ENCODE results near the gene SMARCC2.
"Not testable (repeated sequence)": the region's sequence is repeated elsewhere in the genome, so short reads cannot be mapped to it uniquely, and the experiment has no call there.

Gene SMARCC2

GRCh38 chr12:56165369-56165768 lies 23.9 kb downstream of the SMARCC2 start:
- DNase-seq (ENCODE audit: low read depth in 2 of 3, low spot score in 2 of 3) = no peak

- DNase-seq (ENCODE audit: low read depth in 2 of 3, low spot score in 2 of 3) = no peak
Measured at GRCh38 chr12:56164345-56164729, 24.9 kb downstream of the SMARCC2 start.

GRCh38 chr12:56163533-56164344 lies 25.5 kb downstream of the SMARCC2 start:
- DNase-seq (ENCODE audit: low read depth in 2 of 3, low spot score in 2 of 3) = no peak

GRCh38 chr12:56162468-56163290 lies 26.6 kb downstream of the SMARCC2 start:
- DNase-seq (ENCODE audit: low read depth in 2 of 3, low spot score in 2 of 3) = no peak

- no peak for DNase-seq (ENCODE audit: low read depth in 2 of 3, low spot score in 2 of 3)
Measured at GRCh38 chr12:56161690-56162351, 27.5 kb downstream of the SMARCC2 start.

GRCh38 chr12:56160894-56161689 lies 28.2 kb downstream of the SMARCC2 start:
- DNase-seq (ENCODE audit: low read depth in 2 of 3, low spot score in 2 of 3) = no peak

GRCh38 chr12:56160193-56160763 lies 29.0 kb downstream of the SMARCC2 start:
- DNase-seq (ENCODE audit: low read depth in 2 of 3, low spot score in 2 of 3) = peak in 1 of 3 experiments; percentile 30

GRCh38 chr12:56159482-56160192 lies 29.6 kb downstream of the SMARCC2 start:
- DNase-seq (ENCODE audit: low read depth in 2 of 3, low spot score in 2 of 3) = no peak

- no peak for DNase-seq (ENCODE audit: low read depth in 2 of 3, low spot score in 2 of 3)
Measured at GRCh38 chr12:56158926-56159461, 30.3 kb downstream of the SMARCC2 start.

- peak; percentile 62 to 84 (median 74) for DNase-seq (ENCODE audit: low read depth in 2 of 3, low spot score in 2 of 3)
Measured at GRCh38 chr12:56158029-56158925, 31.0 kb downstream of the SMARCC2 start, which contains the start of gene MYL6. Gene MYL6, plus strand, starts transcription at chr12:56158359. Its CDS starts 43 bp downstream, at chr12:56158402.

- DNase-seq (ENCODE audit: low read depth in 2 of 3, low spot score in 2 of 3) = peak; percentile 31 to 36 (median 36)
Measured at GRCh38 chr12:56157201-56158028, 31.9 kb downstream of the SMARCC2 start.

- DNase-seq (ENCODE audit: low read depth in 2 of 3, low spot score in 2 of 3) = not testable (repeated sequence)
Measured at GRCh38 chr12:56156464-56157200, 32.7 kb downstream of the SMARCC2 start.

- no peak for DNase-seq (ENCODE audit: low read depth in 2 of 3, low spot score in 2 of 3)
Measured at GRCh38 chr12:56155256-56155845, 33.9 kb downstream of the SMARCC2 start.

- no peak for DNase-seq (ENCODE audit: low read depth in 2 of 3, low spot score in 2 of 3)
Measured at GRCh38 chr12:56154818-56155217, 34.5 kb downstream of the SMARCC2 start.

- DNase-seq (ENCODE audit: low read depth in 2 of 3, low spot score in 2 of 3) = no peak
Measured at GRCh38 chr12:56154246-56154771, 35.0 kb downstream of the SMARCC2 start.

- DNase-seq (ENCODE audit: low read depth in 2 of 3, low spot score in 2 of 3) = no peak
Measured at GRCh38 chr12:56153678-56154065, 35.6 kb downstream of the SMARCC2 start.
